ENCODE measurements around the gene PCCB. TPM values are rescaled to one million over a fixed set of nuclear protein-coding genes. Genes with fewer than 3 reads are reported as not detected.

The PCCB gene
- polyA plus RNA-seq, 1 donor from 2014 or later, result 18.3 TPM

DNA sequence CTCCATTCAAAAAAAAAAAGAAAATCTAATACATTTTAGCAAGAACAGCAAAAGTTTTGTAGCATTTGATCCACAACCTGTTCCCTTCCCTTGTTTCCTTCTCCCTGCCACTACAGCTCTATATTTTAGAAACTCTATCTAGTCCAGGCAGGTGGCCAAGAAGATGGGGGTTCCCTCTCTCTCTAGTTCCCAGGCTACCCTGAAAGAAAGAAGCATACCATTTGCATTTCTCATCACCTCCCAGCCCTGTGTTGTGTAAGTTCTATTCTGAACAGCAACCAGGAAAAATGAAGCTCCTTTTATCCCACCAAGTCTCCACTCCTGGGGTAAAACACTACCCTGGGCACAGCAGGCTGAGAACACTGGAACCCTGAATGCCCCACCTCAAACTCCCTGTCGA lies 100.0 kb downstream of the PCCB start:
- Histone ChIP-seq H3K9me3 (ENCODE audit: low read length) (no peaks in the 10 kb centered on the region), H4K20me1 (ENCODE audit: insufficient read depth) (no peaks in the 10 kb centered on the region), H3F3A (ENCODE audit: insufficient read depth, low read length, poor library complexity, severe bottlenecking) (no peaks in the 10 kb centered on the region), H3K4me3 (ENCODE audit: low read length) (no peak overlapping the region), H3K27ac (ENCODE audit: low read length) (no peak overlapping the region), H3K36me3 (ENCODE audit: insufficient read depth, low read length) (no peaks in the 10 kb centered on the region), H3K9me2 (ENCODE audit: insufficient read depth, low read length) (no peaks in the 10 kb centered on the region), H3K79me2 (replicated peaks; ENCODE audit: insufficient read depth, low read length) (no peaks in the 10 kb centered on the region), H2AFZ (ENCODE audit: low read depth, low read length) (no peak overlapping the region), H3K9ac (ENCODE audit: low read length) (no peak overlapping the region), H3K4me2 (ENCODE audit: low read length) (no peak overlapping the region), H3K27me3 (ENCODE audit: insufficient read depth, low read depth, low read length) (no peaks in the 10 kb centered on the region)
- TF ChIP-seq, protein P1, sequence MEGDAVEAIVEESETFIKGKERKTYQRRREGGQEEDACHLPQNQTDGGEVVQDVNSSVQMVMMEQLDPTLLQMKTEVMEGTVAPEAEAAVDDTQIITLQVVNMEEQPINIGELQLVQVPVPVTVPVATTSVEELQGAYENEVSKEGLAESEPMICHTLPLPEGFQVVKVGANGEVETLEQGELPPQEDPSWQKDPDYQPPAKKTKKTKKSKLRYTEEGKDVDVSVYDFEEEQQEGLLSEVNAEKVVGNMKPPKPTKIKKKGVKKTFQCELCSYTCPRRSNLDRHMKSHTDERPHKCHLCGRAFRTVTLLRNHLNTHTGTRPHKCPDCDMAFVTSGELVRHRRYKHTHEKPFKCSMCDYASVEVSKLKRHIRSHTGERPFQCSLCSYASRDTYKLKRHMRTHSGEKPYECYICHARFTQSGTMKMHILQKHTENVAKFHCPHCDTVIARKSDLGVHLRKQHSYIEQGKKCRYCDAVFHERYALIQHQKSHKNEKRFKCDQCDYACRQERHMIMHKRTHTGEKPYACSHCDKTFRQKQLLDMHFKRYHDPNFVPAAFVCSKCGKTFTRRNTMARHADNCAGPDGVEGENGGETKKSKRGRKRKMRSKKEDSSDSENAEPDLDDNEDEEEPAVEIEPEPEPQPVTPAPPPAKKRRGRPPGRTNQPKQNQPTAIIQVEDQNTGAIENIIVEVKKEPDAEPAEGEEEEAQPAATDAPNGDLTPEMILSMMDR (IDR thresholded peaks at IDR 0.05; ENCODE audit: poor library complexity, severe bottlenecking), result no peak
- TF ChIP-seq POLR2AphosphoS5 (IDR thresholded peaks at IDR 0.05), result no peak
- TF ChIP-seq, protein P2, sequence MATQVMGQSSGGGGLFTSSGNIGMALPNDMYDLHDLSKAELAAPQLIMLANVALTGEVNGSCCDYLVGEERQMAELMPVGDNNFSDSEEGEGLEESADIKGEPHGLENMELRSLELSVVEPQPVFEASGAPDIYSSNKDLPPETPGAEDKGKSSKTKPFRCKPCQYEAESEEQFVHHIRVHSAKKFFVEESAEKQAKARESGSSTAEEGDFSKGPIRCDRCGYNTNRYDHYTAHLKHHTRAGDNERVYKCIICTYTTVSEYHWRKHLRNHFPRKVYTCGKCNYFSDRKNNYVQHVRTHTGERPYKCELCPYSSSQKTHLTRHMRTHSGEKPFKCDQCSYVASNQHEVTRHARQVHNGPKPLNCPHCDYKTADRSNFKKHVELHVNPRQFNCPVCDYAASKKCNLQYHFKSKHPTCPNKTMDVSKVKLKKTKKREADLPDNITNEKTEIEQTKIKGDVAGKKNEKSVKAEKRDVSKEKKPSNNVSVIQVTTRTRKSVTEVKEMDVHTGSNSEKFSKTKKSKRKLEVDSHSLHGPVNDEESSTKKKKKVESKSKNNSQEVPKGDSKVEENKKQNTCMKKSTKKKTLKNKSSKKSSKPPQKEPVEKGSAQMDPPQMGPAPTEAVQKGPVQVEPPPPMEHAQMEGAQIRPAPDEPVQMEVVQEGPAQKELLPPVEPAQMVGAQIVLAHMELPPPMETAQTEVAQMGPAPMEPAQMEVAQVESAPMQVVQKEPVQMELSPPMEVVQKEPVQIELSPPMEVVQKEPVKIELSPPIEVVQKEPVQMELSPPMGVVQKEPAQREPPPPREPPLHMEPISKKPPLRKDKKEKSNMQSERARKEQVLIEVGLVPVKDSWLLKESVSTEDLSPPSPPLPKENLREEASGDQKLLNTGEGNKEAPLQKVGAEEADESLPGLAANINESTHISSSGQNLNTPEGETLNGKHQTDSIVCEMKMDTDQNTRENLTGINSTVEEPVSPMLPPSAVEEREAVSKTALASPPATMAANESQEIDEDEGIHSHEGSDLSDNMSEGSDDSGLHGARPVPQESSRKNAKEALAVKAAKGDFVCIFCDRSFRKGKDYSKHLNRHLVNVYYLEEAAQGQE (IDR thresholded peaks at IDR 0.05; ENCODE audit: borderline replicate concordance), result no peak
- no peak for TF ChIP-seq RAD21 (conservative IDR thresholded peaks at IDR 0.05)

DNA sequence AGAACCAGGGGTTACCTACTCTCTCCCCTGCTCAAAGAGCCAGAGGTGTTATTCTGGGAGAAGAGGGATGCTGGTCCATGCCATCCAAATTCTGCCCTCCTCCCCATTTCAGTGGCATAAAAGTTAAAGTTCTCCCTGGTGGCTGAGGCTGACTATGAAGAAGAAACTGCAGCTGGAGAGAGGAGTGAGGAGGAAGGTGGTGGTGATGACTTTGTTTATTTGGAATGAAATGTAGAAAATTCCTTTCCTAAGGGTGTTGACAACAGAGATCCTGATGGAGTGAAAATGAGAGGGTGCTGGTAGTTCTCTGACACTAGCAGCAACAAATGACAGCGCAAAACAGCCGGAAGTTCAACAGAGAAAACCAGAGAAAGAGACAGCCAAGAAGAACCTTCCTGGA lies 100.4 kb downstream of the PCCB start:
- H4K20me1 ChIP-seq (ENCODE audit: insufficient read depth), result no peaks in the 10 kb centered on the region
- TF ChIP-seq EZH2 (IDR thresholded peaks at IDR 0.05; ENCODE audit: borderline replicate concordance, insufficient read depth, low read length, poor library complexity, severe bottlenecking) (no peak), SMC3 (conservative IDR thresholded peaks at IDR 0.05; ENCODE audit: poor library complexity) (no peak), POLR2AphosphoS5 (IDR thresholded peaks at IDR 0.05) (no peak), MXI1 (conservative IDR thresholded peaks at IDR 0.05; ENCODE audit: poor library complexity, severe bottlenecking) (no peak), TAF1 (IDR thresholded peaks at IDR 0.05; ENCODE audit: low read depth) (no peak), EP300 (conservative IDR thresholded peaks at IDR 0.05; ENCODE audit: poor library complexity, severe bottlenecking) (no peak), RAD21 (conservative IDR thresholded peaks at IDR 0.05) (no peak)
- TF ChIP-seq, protein P2 (IDR thresholded peaks at IDR 0.05; ENCODE audit: borderline replicate concordance), result no peak
- TF ChIP-seq, protein P1 (IDR thresholded peaks at IDR 0.05; ENCODE audit: poor library complexity, severe bottlenecking), result no peak
- H3K9me3 ChIP-seq (ENCODE audit: low read length), result no peaks in the 10 kb centered on the region
- no peaks in the 10 kb centered on the region for H3K79me2 ChIP-seq (replicated peaks; ENCODE audit: insufficient read depth, low read length)
- H3K27ac ChIP-seq (ENCODE audit: low read length), result no peak overlapping the region
- H3K27me3 ChIP-seq (ENCODE audit: insufficient read depth, low read depth, low read length), result no peaks in the 10 kb centered on the region
- H3K9ac ChIP-seq (ENCODE audit: low read length), result no peak overlapping the region
- H3K9me2 ChIP-seq (ENCODE audit: insufficient read depth, low read length), result no peaks in the 10 kb centered on the region
- H3K4me2 ChIP-seq (ENCODE audit: low read length), result no peak overlapping the region
- H3F3A ChIP-seq (ENCODE audit: insufficient read depth, low read length, poor library complexity, severe bottlenecking), result no peaks in the 10 kb centered on the region
- no peak overlapping the region for H3K4me3 ChIP-seq (ENCODE audit: low read length)
- no peak overlapping the region for H2AFZ ChIP-seq (ENCODE audit: low read depth, low read length)
- no peaks in the 10 kb centered on the region for H3K36me3 ChIP-seq (ENCODE audit: insufficient read depth, low read length)
